ENCODE results near the gene CA9. TPM values are rescaled to one million over a fixed set of nuclear protein-coding genes. Genes with fewer than 3 reads are reported as not detected.

CA9 gene
- total RNA-seq, 2 experiments from 2014 or later: 0.21 to 0.85 TPM

GRCh38 chr9:35682520-35683315 lies 9.0 kb downstream of the CA9 start:
- H3K27me3 Mint-ChIP-seq: no peaks in the 10 kb centered on the region
- no peaks in the 10 kb centered on the region for H3K9me3 Mint-ChIP-seq (ENCODE audit: low read depth)
- no peak overlapping the region for H3K27ac Mint-ChIP-seq
- H3K4me1 Mint-ChIP-seq: peaks cover 1% of the 10 kb centered on the region
- ATAC-seq (no peak), DNase-seq (no peak)
- CTCF ChIA-PET: interaction anchor here (1.0 to 2.6 kb wide), 2 partner anchors 14 to 25 kb away, joined by 5 to 22 read pairs; partner anchors contain the start of genes CCDC107 and RMRP
- no peaks in the 10 kb centered on the region for H3K36me3 Mint-ChIP-seq
- H3K4me3 Mint-ChIP-seq: no peak overlapping the region

- Mint-ChIP-seq H3K27me3 (no peaks in the 10 kb centered on the region), H3K36me3 (no peaks in the 10 kb centered on the region), H3K4me1 (peaks cover 1% of the 10 kb centered on the region), H3K27ac (no peak overlapping the region), H3K9me3 (ENCODE audit: low read depth) (no peaks in the 10 kb centered on the region), H3K4me3 (no peak overlapping the region)
- CTCF ChIA-PET: interaction anchor here (0.9 to 2.6 kb wide), 3 partner anchors 13 to 71 kb away, joined by 3 to 22 read pairs (median 5); partner anchors contain the start of genes CCDC107 and RMRP
- DNase-seq (no peak), ATAC-seq (no peak)
These were observed 9.6 kb downstream of the CA9 start for GRCh38 chr9:35683323-35683722.

GRCh38 chr9:35684921-35685320 lies 11.2 kb downstream of the CA9 start:
- H3K36me3 Mint-ChIP-seq: no peaks in the 10 kb centered on the region
- ATAC-seq: no peak
- H3K4me3 Mint-ChIP-seq: no peak overlapping the region
- CTCF ChIA-PET: interaction anchor here (1.2 to 2.6 kb wide), 3 partner anchors 12 to 47 kb away, joined by 4 to 22 read pairs (median 7); partner anchors contain the start of genes CCDC107, CREB3, RMRP and TLN1
- no peak overlapping the region for H3K27ac Mint-ChIP-seq
- H3K27me3 Mint-ChIP-seq: no peaks in the 10 kb centered on the region
- DNase-seq: no peak
- peaks cover 9% of the 10 kb centered on the region for H3K4me1 Mint-ChIP-seq
- no peaks in the 10 kb centered on the region for H3K9me3 Mint-ChIP-seq (ENCODE audit: low read depth)

- Mint-ChIP-seq H3K36me3 (no peaks in the 10 kb centered on the region), H3K27ac (no peak overlapping the region), H3K4me1 (peaks cover 11% of the 10 kb centered on the region), H3K4me3 (no peak overlapping the region), H3K9me3 (ENCODE audit: low read depth) (no peaks in the 10 kb centered on the region), H3K27me3 (no peaks in the 10 kb centered on the region)
- DNase-seq (no peak), ATAC-seq (no peak)
- CTCF ChIA-PET: interaction anchor here (1.2 to 2.6 kb wide), 3 partner anchors 11 to 46 kb away, joined by 4 to 22 read pairs (median 7); partner anchors contain the start of genes CCDC107, CREB3, RMRP and TLN1
These were observed 11.8 kb downstream of the CA9 start for GRCh38 chr9:35685506-35685905.

GRCh38 chr9:35686222-35687203 lies 12.8 kb downstream of the CA9 start:
- no peak for ATAC-seq
- Mint-ChIP-seq H3K27ac (no peak overlapping the region), H3K36me3 (no peaks in the 10 kb centered on the region), H3K9me3 (ENCODE audit: low read depth) (no peaks in the 10 kb centered on the region), H3K4me3 (no peak overlapping the region), H3K4me1 (peaks cover 14% of the 10 kb centered on the region), H3K27me3 (no peaks in the 10 kb centered on the region)
- no peak for DNase-seq
- CTCF ChIA-PET: interaction anchor here (1.3 to 2.2 kb wide), 7 partner anchors 8 to 50 kb away, joined by 3 to 14 read pairs (median 5); partner anchors contain the start of genes CCDC107 and RMRP

GRCh38 chr9:35687306-35687705 lies 13.6 kb downstream of the CA9 start:
- no peak for ATAC-seq
- CTCF ChIA-PET: interaction anchor here (1.4 to 2.2 kb wide), 5 partner anchors 9 to 49 kb away, joined by 4 to 14 read pairs (median 5); no protein-coding TSS in a partner anchor
- no peaks in the 10 kb centered on the region for H3K9me3 Mint-ChIP-seq (ENCODE audit: low read depth)
- H3K36me3 Mint-ChIP-seq: no peaks in the 10 kb centered on the region
- DNase-seq: no peak
- peaks cover 14% of the 10 kb centered on the region for H3K4me1 Mint-ChIP-seq
- H3K27ac Mint-ChIP-seq: no peak overlapping the region
- no peak overlapping the region for H3K4me3 Mint-ChIP-seq
- no peaks in the 10 kb centered on the region for H3K27me3 Mint-ChIP-seq

- CTCF ChIA-PET: interaction anchor here (0.8 to 2.2 kb wide), 8 partner anchors 9 to 80 kb away, joined by 3 to 14 read pairs (median 4); no protein-coding TSS in a partner anchor
- no peak overlapping the region for H3K4me3 Mint-ChIP-seq
- H3K27me3 Mint-ChIP-seq: no peaks in the 10 kb centered on the region
- ATAC-seq (no peak), DNase-seq (no peak)
- H3K36me3 Mint-ChIP-seq: no peaks in the 10 kb centered on the region
- H3K9me3 Mint-ChIP-seq (ENCODE audit: low read depth): no peaks in the 10 kb centered on the region
- H3K27ac Mint-ChIP-seq: no peak overlapping the region
- H3K4me1 Mint-ChIP-seq: peaks cover 14% of the 10 kb centered on the region
These were observed 14.3 kb downstream of the CA9 start for GRCh38 chr9:35687972-35688557.

GRCh38 chr9:35688558-35689541 lies 15.1 kb downstream of the CA9 start:
- DNase-seq (no peak), ATAC-seq (peak; percentile 38)
- CTCF ChIA-PET: interaction anchor here (0.8 to 2.2 kb wide), 7 partner anchors 8 to 81 kb away, joined by 3 to 14 read pairs (median 3); no protein-coding TSS in a partner anchor
- Mint-ChIP-seq H3K9me3 (ENCODE audit: low read depth) (no peaks in the 10 kb centered on the region), H3K4me3 (no peak overlapping the region), H3K27me3 (no peaks in the 10 kb centered on the region), H3K4me1 (peaks cover 14% of the 10 kb centered on the region), H3K27ac (no peak overlapping the region), H3K36me3 (no peaks in the 10 kb centered on the region)

GRCh38 chr9:35689542-35690293 lies 16.0 kb downstream of the CA9 start, which contains the start of gene TPM2:
TPM2 (minus strand) TSS chr9:35689925; CDS start chr9:35689817, 108 bp downstream.
- Mint-ChIP-seq H3K27me3 (no peaks in the 10 kb centered on the region), H3K9me3 (ENCODE audit: low read depth) (no peaks in the 10 kb centered on the region), H3K4me1 (peaks cover 14% of the 10 kb centered on the region), H3K36me3 (no peaks in the 10 kb centered on the region), H3K27ac (no peak within 1 kb of the TSS), H3K4me3 (peak within 1 kb of the TSS; percentile 74)
- CTCF ChIA-PET: interaction anchor here (0.8 to 1.1 kb wide), 5 partner anchors 13 to 46 kb away, joined by 3 to 10 read pairs (median 3); partner anchors contain the start of genes CCDC107 and RMRP
- DNase-seq: no peak
- ATAC-seq: no peak

- DNase-seq (no peak), ATAC-seq (no peak)
- H3K27ac Mint-ChIP-seq: no peak overlapping the region
These were observed 16.5 kb downstream of the CA9 start for GRCh38 chr9:35690294-35690613.

More at GRCh38 chr9:35690294-35690613, 16.5 kb downstream of the CA9 start:
- Mint-ChIP-seq H3K9me3 (ENCODE audit: low read depth) (no peaks in the 10 kb centered on the region), H3K27me3 (no peaks in the 10 kb centered on the region), H3K36me3 (no peaks in the 10 kb centered on the region), H3K4me1 (peaks cover 14% of the 10 kb centered on the region), H3K4me3 (peak overlapping the region; percentile 74)
- CTCF ChIA-PET: interaction anchor here (0.8 to 1.0 kb wide), 4 partner anchors 26 to 46 kb away, joined by 3 to 10 read pairs (median 4); partner anchors contain the start of genes CCDC107 and RMRP

Data from activated CD8-positive, alpha-beta memory T cell treated with anti-CD3 and anti-CD28 coated beads, Interleukin-2, amount 10 ng/mL, durations not matched to agents 7 days and 5 days (primary cell).